A549 (cell line): ENCODE data around the gene DDX43. TPM values are rescaled to one million over a fixed set of nuclear protein-coding genes. Genes with fewer than 3 reads are reported as not detected.

Experiments used
- ATAC-seq, 2 experiments: fragments of 200-7000 bp in 1 of 2; fragments of >200 bp in 1 of 2; cut with Nextera tagmentation in 1 of 2; cut with Tn5 transposase in 1 of 2; 3 replicates each; pipeline versions ENCODE4 v1.8.0 to v1.9.1; 2018 to 2020; ENCODE audit warnings: mild to moderate bottlenecking in 1 of 2, moderate library complexity in 1 of 2
- CTCF ChIA-PET: fragments of 300-600 bp; sonication (Branson Sonifier 250); formaldehyde crosslinking; extraction: SDS; loops from one replicate; lab custom pipeline; 2021; ENCODE audit warnings: antibody characterized with exemption, inconsistent platforms; lab: Yijun Ruan, JAX
- POLR2A ChIA-PET: fragments of 350-600 bp; formaldehyde crosslinking; extraction: SDS; loops from one replicate; lab custom pipeline; 2021; ENCODE audit warnings: antibody characterized with exemption, inconsistent platforms; lab: Yijun Ruan, JAX
- DNase-seq, 2 experiments: peaks; one replicate each; pipeline versions ENCODE4 v3.0.0 to v3.0.0-alpha.2; 2011 to 2016; ENCODE audit warnings: low read depth in 1 of 2, low spot score in 1 of 2
- FAIRE-seq: peaks from 2 replicates; lab custom pipeline; 2011; peaks lifted over from hg19 to GRCh38; lab: Jason Lieb, UNC
- H3K27ac ChIP-seq, 2 experiments: fragments of >200 bp; sonication (Bioruptor Twin); formaldehyde crosslinking; 3 replicates each; pipeline ENCODE4 v1.5.1; 2016 to 2017
- H3K4me1 ChIP-seq: fragments of >200 bp; sonication (Bioruptor Twin); formaldehyde crosslinking; 3 replicates; pipeline ENCODE4 v1.6.1; 2016
- H3K4me2 ChIP-seq: fragments of >200 bp; sonication (Bioruptor Twin); formaldehyde crosslinking; 3 replicates; pipeline ENCODE4 v1.6.1; 2016
- H3K4me3 ChIP-seq: fragments of >200 bp; sonication (Bioruptor Twin); formaldehyde crosslinking; 3 replicates; pipeline ENCODE4 v1.5.1; 2016
- H3K9me3 ChIP-seq: fragments of >200 bp; sonication (Bioruptor Twin); formaldehyde crosslinking; 3 replicates; pipeline ENCODE4 v1.6.1; 2016
- BCL3 ChIP-seq: fragments of >200 bp; sonication (Bioruptor Twin); formaldehyde crosslinking; IDR thresholded peaks from 3 replicates; pipeline ENCODE4 v1.6.1; 2016
- BHLHE40 ChIP-seq: IDR thresholded peaks from 2 replicates; pipeline ENCODE4 v1.6.1; 2012; ENCODE audit warnings: low read depth, low read length, inconsistent platforms
- CBX2 ChIP-seq: fragments of 200-600 bp; sonication (generic); IDR thresholded peaks from 2 replicates; pipeline ENCODE4 v1.6.1; 2016; ENCODE audit warnings: low read depth, mild to moderate bottlenecking, borderline replicate concordance
- CHD2 ChIP-seq: fragments of 150-350 bp; IDR thresholded peaks from 2 replicates; pipeline ENCODE4 v1.6.1; 2014; ENCODE audit warnings: low read length; ENCODE audit not compliant: partially characterized antibody
- EP300 ChIP-seq, 2 experiments: fragments of >200 bp; sonication (Bioruptor Twin); formaldehyde crosslinking; IDR thresholded peaks; 2 replicates in 1 of 2; 3 replicates in 1 of 2; pipeline ENCODE4 v1.6.1; 2016 to 2017
- ESRRA ChIP-seq: fragments of 150-350 bp; IDR thresholded peaks from 2 replicates; pipeline ENCODE4 v1.6.1; 2014; ENCODE audit warnings: mild to moderate bottlenecking, low read length, borderline replicate concordance
- FOSB ChIP-seq: fragments of 250-450 bp; sonication (Bioruptor Pico); IDR thresholded peaks from 2 replicates; pipeline ENCODE4 v1.5.0; 2020; ENCODE audit warnings: mild to moderate bottlenecking, moderate library complexity
- FOXS1 ChIP-seq: fragments of 250-450 bp; sonication (Bioruptor Pico); IDR thresholded peaks from 2 replicates; pipeline ENCODE4 v1.5.0; 2020; ENCODE audit warnings: mild to moderate bottlenecking, moderate library complexity
- HEYL ChIP-seq: fragments of 250-450 bp; sonication (Bioruptor Pico); IDR thresholded peaks from 2 replicates; pipeline ENCODE4 v1.8.0; 2021; ENCODE audit warnings: mild to moderate bottlenecking, moderate library complexity
- HMGXB4 ChIP-seq: fragments of 250-450 bp; sonication (Bioruptor Pico); IDR thresholded peaks from 2 replicates; pipeline ENCODE4 v1.5.0; 2021; ENCODE audit warnings: mild to moderate bottlenecking, moderate library complexity, borderline replicate concordance
- HOXB13 ChIP-seq: fragments of 250-450 bp; sonication (Bioruptor Pico); IDR thresholded peaks from 2 replicates; pipeline ENCODE4 v1.5.0; 2020; ENCODE audit warnings: low read depth, mild to moderate bottlenecking, moderate library complexity
- JUN ChIP-seq, 2 experiments: fragments of >200 bp; sonication (Bioruptor Twin); formaldehyde crosslinking; IDR thresholded peaks; 2 replicates in 1 of 2; 3 replicates in 1 of 2; pipeline ENCODE4 v1.6.1; 2016 to 2017
- JUNB ChIP-seq: fragments of >200 bp; sonication (Bioruptor Twin); formaldehyde crosslinking; IDR thresholded peaks from 2 replicates; pipeline ENCODE4 v1.6.1; 2016
- KDM1A ChIP-seq: fragments of 200-600 bp; sonication (generic); IDR thresholded peaks from 2 replicates; pipeline ENCODE4 v1.6.1; 2016; ENCODE audit warnings: low read depth, mild to moderate bottlenecking
- MAX ChIP-seq: IDR thresholded peaks from 2 replicates; pipeline ENCODE4 v1.6.1; 2012
- MYC ChIP-seq: IDR thresholded peaks from 2 replicates; pipeline ENCODE4 v1.6.1; 2012; ENCODE audit warnings: mild to moderate bottlenecking, inconsistent platforms, low read length, improper control_type of control experiment, borderline replicate concordance
- NFE2L2 ChIP-seq: fragments of 150-350 bp; conservative IDR thresholded peaks from 2 replicates; pipeline ENCODE4 v1.6.1; 2014; ENCODE audit warnings: low read length
- POLR2A ChIP-seq: IDR thresholded peaks from 2 replicates; pipeline ENCODE4 v1.6.1; 2012; ENCODE audit warnings: mild to moderate bottlenecking, low read length
- POLR2AphosphoS2 ChIP-seq: conservative IDR thresholded peaks from 2 replicates; pipeline ENCODE4 v1.6.1; 2012; ENCODE audit warnings: low read length, improper control_type of control experiment, inconsistent platforms
- RAD21 ChIP-seq, 2 experiments: fragments of >200 bp in 1 of 2; sonication (Bioruptor Twin) in 1 of 2; formaldehyde crosslinking in 1 of 2; IDR thresholded peaks in 1 of 2; conservative IDR thresholded peaks in 1 of 2; 2 replicates in 1 of 2; 3 replicates in 1 of 2; pipeline ENCODE4 v1.6.1; 2012 to 2018; ENCODE audit warnings: inconsistent platforms in 1 of 2
- RARB ChIP-seq: fragments of 250-450 bp; sonication (Bioruptor Pico); IDR thresholded peaks from 2 replicates; pipeline ENCODE4 v1.8.0; 2021; ENCODE audit warnings: mild to moderate bottlenecking, moderate library complexity
- RFX5 ChIP-seq: fragments of 450-650 bp; IDR thresholded peaks from 2 replicates; pipeline ENCODE4 v1.7.1; 2014; ENCODE audit warnings: antibody characterized with exemption, mild to moderate bottlenecking, moderate library complexity
- RNF2 ChIP-seq: fragments of 200-600 bp; sonication (generic); IDR thresholded peaks from 2 replicates; pipeline ENCODE4 v1.6.1; 2016; ENCODE audit warnings: low read depth, mild to moderate bottlenecking, antibody characterized with exemption, moderate library complexity, borderline replicate concordance
- SMC3 ChIP-seq: fragments of >200 bp; sonication (Bioruptor Twin); formaldehyde crosslinking; IDR thresholded peaks from 3 replicates; pipeline ENCODE4 v1.6.1; 2018; ENCODE audit warnings: inconsistent platforms
- TFCP2L1 ChIP-seq: fragments of 250-450 bp; sonication (Bioruptor Pico); IDR thresholded peaks from 2 replicates; pipeline ENCODE4 v1.5.0; 2021; ENCODE audit warnings: mild to moderate bottlenecking
- ZNF302 ChIP-seq: fragments of 250-450 bp; sonication (Bioruptor Pico); IDR thresholded peaks from 2 replicates; pipeline ENCODE4 v1.9.0; 2021; ENCODE audit warnings: inconsistent platforms, mild to moderate bottlenecking, moderate library complexity
- ZSCAN20 ChIP-seq: fragments of 250-450 bp; sonication (Bioruptor Pico); IDR thresholded peaks from 2 replicates; pipeline ENCODE4 v1.8.0; 2022; ENCODE audit warnings: mild to moderate bottlenecking, moderate library complexity
- WGBS: methylation state at CpG from one replicate; pipeline ENCODE4 v1.1.6; 2017; ENCODE audit errors: missing lambda C conversion rate; 5-methylcytosine and 5-hydroxymethylcytosine counted together
- polyA plus RNA-seq, 4 experiments: library from polyadenylated mRNA; depleted of rRNA in 3 of 4; stranded (reverse); fragments of >200 nt; fragmentation: RNase III in 1 of 4; extraction: RNeasy Plus Mini Kit Qiagen cat#74134 plus additional on column Dnase treatment in 1 of 4; gene quantifications; 2 replicates in 3 of 4; 3 replicates in 1 of 4; pipeline ENCODE4 v1.2.3, GENCODE V29; 2011 to 2017
- TF ChIP-seq, protein P1 (sequence below): fragments of >200 bp; sonication (Bioruptor Twin); formaldehyde crosslinking; IDR thresholded peaks from 3 replicates; pipeline ENCODE4 v1.5.1; 2016
- TF ChIP-seq, protein P2 (sequence below): IDR thresholded peaks from 2 replicates; pipeline ENCODE4 v1.6.1; 2012
- TF ChIP-seq, protein P3 (sequence below): IDR thresholded peaks from 2 replicates; pipeline ENCODE4 v1.6.1; 2012; ENCODE audit warnings: low read depth, borderline replicate concordance

DDX43 gene
- polyA plus RNA-seq, 2 of the 4 experiments (the other 2 are of a cell fraction) = not detected

DNA sequence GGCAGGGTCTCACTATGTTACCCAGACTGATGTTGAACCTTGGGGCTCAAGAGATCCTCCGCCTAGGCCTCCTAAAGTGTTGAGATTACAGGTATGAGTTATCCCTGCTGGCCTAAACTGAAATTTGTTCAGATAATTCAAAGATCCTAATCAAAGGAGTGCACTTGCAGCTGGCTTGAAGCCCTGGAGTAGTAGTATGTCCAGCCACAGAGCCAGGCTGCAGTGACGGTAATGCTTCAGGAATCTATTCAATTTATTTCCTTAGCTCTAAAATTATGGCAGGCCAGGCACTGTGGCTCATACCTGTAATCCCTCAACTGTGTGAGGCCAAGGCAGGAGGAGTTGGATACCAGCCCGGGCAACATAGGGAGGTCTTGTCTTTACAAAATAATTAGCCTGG, 1.4 kb upstream of the DDX43 start:
- POLR2A ChIA-PET = no interaction called here

DNA sequence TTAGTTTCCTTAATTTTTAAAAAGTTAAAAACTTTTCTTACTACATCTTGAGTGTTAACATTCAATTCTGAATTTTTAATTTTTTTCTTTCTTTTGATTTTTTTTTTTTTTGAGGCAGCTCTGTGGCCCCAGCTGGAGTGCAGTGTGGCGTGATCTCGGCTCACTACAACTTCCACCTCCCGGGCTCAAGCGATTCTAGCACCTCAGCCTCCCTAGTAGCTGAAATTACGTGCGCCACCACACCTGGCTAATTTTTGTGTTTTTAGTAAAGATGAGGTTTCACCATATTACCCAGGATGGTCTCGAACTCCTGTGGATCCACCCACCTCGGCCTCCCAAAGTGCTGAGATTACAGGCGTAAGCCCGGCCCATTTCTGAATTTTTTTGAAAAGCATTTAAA, 1.2 kb downstream of the DDX43 start:
- CTCF ChIA-PET = no interaction called here
- Histone ChIP-seq H3K4me3 (no peak overlapping the region), H3K4me1 (no peaks in the 10 kb centered on the region), H3K4me2 (no peak overlapping the region), H3K27ac (no peak overlapping the region), H3K9me3 (no peaks in the 10 kb centered on the region)
- ATAC-seq (no peak), FAIRE-seq (no peak), DNase-seq (no peak)
- WGBS = 91% methylated on average over 10 of the region's 10 CpGs
- POLR2A ChIA-PET = no interaction called here
- TF ChIP-seq RFX5 (no peak), MYC (no peak), JUNB (no peak), POLR2A (no peak), CHD2 (no peak), JUN (IDR thresholded peaks at IDR 0.05) (no peak), HEYL (no peak), CBX2 (no peak), SMC3 (no peak), TFCP2L1 (CRISPR knock-in tag) (no peak), HOXB13 (no peak), BHLHE40 (no peak), POLR2AphosphoS2 (no peak), FOSB (CRISPR knock-in tag) (no peak), RAD21 (conservative IDR thresholded peaks at IDR 0.05 in 1 of 2, IDR thresholded peaks at IDR 0.05 in 1 of 2) (no peak), ESRRA (no peak)
- TF ChIP-seq, protein P1, sequence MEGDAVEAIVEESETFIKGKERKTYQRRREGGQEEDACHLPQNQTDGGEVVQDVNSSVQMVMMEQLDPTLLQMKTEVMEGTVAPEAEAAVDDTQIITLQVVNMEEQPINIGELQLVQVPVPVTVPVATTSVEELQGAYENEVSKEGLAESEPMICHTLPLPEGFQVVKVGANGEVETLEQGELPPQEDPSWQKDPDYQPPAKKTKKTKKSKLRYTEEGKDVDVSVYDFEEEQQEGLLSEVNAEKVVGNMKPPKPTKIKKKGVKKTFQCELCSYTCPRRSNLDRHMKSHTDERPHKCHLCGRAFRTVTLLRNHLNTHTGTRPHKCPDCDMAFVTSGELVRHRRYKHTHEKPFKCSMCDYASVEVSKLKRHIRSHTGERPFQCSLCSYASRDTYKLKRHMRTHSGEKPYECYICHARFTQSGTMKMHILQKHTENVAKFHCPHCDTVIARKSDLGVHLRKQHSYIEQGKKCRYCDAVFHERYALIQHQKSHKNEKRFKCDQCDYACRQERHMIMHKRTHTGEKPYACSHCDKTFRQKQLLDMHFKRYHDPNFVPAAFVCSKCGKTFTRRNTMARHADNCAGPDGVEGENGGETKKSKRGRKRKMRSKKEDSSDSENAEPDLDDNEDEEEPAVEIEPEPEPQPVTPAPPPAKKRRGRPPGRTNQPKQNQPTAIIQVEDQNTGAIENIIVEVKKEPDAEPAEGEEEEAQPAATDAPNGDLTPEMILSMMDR = no peak

More for the DNA sequence above, 1.4 kb upstream of the DDX43 start:
- DNase-seq (no peak), ATAC-seq (no peak), FAIRE-seq (no peak)
- Histone ChIP-seq H3K9me3 (no peaks in the 10 kb centered on the region), H3K4me2 (no peak overlapping the region), H3K4me3 (no peak overlapping the region), H3K27ac (no peak overlapping the region), H3K4me1 (0 out of 3 replicates have a peak, but pooled peaks cover 3% of the 10 kb centered on the region)
- TF ChIP-seq ZNF302 (CRISPR knock-in tag) (no peak), FOXS1 (CRISPR knock-in tag) (no peak), JUNB (no peak), MAX (no peak), RNF2 (no peak), EP300 (IDR thresholded peaks at IDR 0.05) (no peak), BHLHE40 (no peak), HMGXB4 (CRISPR knock-in tag) (no peak), ZSCAN20 (no peak), POLR2AphosphoS2 (no peak), FOSB (CRISPR knock-in tag) (no peak), BCL3 (no peak), KDM1A (no peak), SMC3 (no peak), RARB (CRISPR knock-in tag) (no peak), NFE2L2 (no peak)
- TF ChIP-seq, protein P2, sequence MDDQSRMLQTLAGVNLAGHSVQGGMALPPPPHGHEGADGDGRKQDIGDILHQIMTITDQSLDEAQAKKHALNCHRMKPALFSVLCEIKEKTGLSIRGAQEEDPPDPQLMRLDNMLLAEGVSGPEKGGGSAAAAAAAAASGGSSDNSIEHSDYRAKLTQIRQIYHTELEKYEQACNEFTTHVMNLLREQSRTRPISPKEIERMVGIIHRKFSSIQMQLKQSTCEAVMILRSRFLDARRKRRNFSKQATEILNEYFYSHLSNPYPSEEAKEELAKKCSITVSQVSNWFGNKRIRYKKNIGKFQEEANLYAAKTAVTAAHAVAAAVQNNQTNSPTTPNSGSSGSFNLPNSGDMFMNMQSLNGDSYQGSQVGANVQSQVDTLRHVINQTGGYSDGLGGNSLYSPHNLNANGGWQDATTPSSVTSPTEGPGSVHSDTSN = no peak
- TF ChIP-seq, protein P3, sequence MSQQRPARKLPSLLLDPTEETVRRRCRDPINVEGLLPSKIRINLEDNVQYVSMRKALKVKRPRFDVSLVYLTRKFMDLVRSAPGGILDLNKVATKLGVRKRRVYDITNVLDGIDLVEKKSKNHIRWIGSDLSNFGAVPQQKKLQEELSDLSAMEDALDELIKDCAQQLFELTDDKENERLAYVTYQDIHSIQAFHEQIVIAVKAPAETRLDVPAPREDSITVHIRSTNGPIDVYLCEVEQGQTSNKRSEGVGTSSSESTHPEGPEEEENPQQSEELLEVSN = no peak
- CTCF ChIA-PET = no interaction called here
- 69% methylated on average over 2 of the region's 3 CpGs for WGBS
